Mesothelial cell of epicardium (in vitro differentiated cells): Measurements from ENCODE around the gene UQCRC2. TPM values are rescaled to one million over a fixed set of nuclear protein-coding genes. Genes with fewer than 3 reads are reported as not detected.
"Not testable (repeated sequence)": the region's sequence is repeated elsewhere in the genome, so short reads cannot be mapped to it uniquely, and the experiment has no call there.

Source experiments
- DNase-seq, 2 experiments: peaks; one replicate each; pipeline ENCODE4 v3.0.0; 2021; ENCODE audit warnings: low spot score in 2 of 2; ENCODE audit not compliant: unreplicated experiment in 2 of 2
- H3K27ac Mint-ChIP-seq: 2 replicates; pipeline ENCODE4 v1.8.0; 2021; ENCODE audit warnings: mixed read lengths
- H3K27me3 Mint-ChIP-seq: 2 replicates; pipeline ENCODE4 v1.8.0; 2021; ENCODE audit warnings: low read depth, mixed read lengths
- H3K36me3 Mint-ChIP-seq: 2 replicates; pipeline ENCODE4 v1.8.0; 2021; ENCODE audit warnings: mixed read lengths
- H3K4me1 Mint-ChIP-seq: 2 replicates; pipeline ENCODE4 v1.8.0; 2021; ENCODE audit warnings: mixed read lengths
- H3K4me3 Mint-ChIP-seq: 2 replicates; pipeline ENCODE4 v1.8.0; 2021; ENCODE audit warnings: mild to moderate bottlenecking, moderate library complexity, mixed read lengths
- H3K9me3 Mint-ChIP-seq: 2 replicates; pipeline ENCODE4 v1.8.0; 2021; ENCODE audit warnings: mixed read lengths
- total RNA-seq: library from RNA; stranded (reverse); gene quantifications from 3 replicates; pipeline ENCODE4 v1.2.1, GENCODE V29; 2021
- TF ChIP-seq, protein P1 (sequence below): fragments of 200-600 bp; sonication (generic); IDR thresholded peaks from one replicate; pipeline ENCODE4 v1.5.0; 2021; ENCODE audit warnings: antibody characterized with exemption; ENCODE audit not compliant: unreplicated experiment

Gene UQCRC2
- total RNA-seq, 1 donor from 2014 or later, result 199 TPM

GRCh38 chr16:22014271-22014873, 61.2 kb downstream of the UQCRC2 start:
- H3K4me1 Mint-ChIP-seq, result peaks cover 4% of the 10 kb centered on the region
- DNase-seq, result no peak

DNA sequence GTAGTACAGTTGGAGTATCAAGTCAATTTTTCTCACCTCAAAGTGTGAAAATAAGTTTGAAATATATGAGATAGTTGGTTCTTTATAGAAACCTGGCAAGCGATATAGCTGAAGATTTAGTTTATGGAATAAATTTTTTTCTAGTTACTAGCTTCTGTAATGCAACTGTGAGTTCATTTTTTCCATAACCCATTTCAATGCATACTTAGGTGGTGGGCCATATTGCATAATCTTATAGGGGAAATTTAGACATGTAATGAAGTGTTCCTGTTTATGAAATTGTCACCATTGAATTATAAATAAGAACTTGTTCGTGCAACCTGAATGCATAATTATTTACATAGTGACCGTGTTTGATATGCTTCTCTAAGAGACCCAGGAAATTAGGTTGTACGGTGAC, 63.8 kb downstream of the UQCRC2 start:
- TF ChIP-seq, protein P1, sequence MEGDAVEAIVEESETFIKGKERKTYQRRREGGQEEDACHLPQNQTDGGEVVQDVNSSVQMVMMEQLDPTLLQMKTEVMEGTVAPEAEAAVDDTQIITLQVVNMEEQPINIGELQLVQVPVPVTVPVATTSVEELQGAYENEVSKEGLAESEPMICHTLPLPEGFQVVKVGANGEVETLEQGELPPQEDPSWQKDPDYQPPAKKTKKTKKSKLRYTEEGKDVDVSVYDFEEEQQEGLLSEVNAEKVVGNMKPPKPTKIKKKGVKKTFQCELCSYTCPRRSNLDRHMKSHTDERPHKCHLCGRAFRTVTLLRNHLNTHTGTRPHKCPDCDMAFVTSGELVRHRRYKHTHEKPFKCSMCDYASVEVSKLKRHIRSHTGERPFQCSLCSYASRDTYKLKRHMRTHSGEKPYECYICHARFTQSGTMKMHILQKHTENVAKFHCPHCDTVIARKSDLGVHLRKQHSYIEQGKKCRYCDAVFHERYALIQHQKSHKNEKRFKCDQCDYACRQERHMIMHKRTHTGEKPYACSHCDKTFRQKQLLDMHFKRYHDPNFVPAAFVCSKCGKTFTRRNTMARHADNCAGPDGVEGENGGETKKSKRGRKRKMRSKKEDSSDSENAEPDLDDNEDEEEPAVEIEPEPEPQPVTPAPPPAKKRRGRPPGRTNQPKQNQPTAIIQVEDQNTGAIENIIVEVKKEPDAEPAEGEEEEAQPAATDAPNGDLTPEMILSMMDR, result no peak
- Mint-ChIP-seq H3K36me3 (no peaks in the 10 kb centered on the region), H3K27ac (no peak overlapping the region), H3K9me3 (no peaks in the 10 kb centered on the region), H3K27me3 (no peaks in the 10 kb centered on the region), H3K4me3 (no peak overlapping the region), H3K4me1 (no peaks in the 10 kb centered on the region)
- no peak for DNase-seq

More at GRCh38 chr16:22014271-22014873, 61.2 kb downstream of the UQCRC2 start:
- Mint-ChIP-seq H3K9me3 (no peaks in the 10 kb centered on the region), H3K36me3 (no peaks in the 10 kb centered on the region), H3K27ac (no peak overlapping the region), H3K4me3 (no peak overlapping the region), H3K27me3 (no peaks in the 10 kb centered on the region)
- TF ChIP-seq, protein P1, result no peak

DNA sequence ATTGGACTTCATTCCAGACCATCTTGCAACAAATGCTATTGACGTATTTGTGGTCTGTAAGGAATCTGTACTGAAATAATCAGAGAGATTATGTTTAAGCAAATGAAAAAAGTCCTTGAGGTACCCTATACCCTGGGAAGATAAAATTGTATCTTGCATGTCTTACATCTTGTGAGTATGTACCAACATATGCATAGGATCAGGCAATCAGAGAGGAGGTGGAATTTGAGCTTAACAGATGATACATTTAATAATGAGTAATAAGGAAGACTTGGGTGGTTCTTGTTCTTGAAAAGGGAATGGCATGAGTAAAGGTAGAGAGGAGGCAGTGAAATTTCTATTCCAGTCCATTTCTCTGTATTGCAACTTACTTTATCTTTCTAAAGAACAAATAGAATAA, 65.4 kb downstream of the UQCRC2 start:
- no peaks in the 10 kb centered on the region for H3K4me1 Mint-ChIP-seq
- DNase-seq, result no peak
- H3K27ac Mint-ChIP-seq, result no peak overlapping the region
- H3K27me3 Mint-ChIP-seq, result no peaks in the 10 kb centered on the region
- H3K36me3 Mint-ChIP-seq, result no peaks in the 10 kb centered on the region
- H3K9me3 Mint-ChIP-seq, result no peaks in the 10 kb centered on the region
- H3K4me3 Mint-ChIP-seq, result no peak overlapping the region
- TF ChIP-seq, protein P1, result no peak

DNA sequence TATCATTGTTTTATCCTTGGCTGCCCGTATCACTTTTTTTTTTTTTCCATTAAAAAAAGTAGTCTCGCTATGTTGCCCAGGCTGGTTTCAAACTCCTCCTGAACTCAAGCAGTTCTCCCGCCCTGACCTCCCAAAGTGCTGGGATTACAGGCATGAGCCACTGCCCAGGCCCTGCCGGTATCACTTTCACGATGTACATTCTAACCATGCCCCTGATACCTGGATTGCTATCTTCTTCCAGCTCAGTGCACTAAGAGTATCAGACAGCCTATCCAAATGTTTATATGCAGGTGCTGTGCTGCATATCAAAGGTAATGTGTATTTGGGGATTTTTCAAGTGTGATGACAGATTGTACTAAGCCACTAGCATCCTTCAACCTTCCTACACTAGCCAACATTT, 69.0 kb downstream of the UQCRC2 start:
- peaks cover 4% of the 10 kb centered on the region for H3K4me1 Mint-ChIP-seq
- DNase-seq, result no peak
- no peaks in the 10 kb centered on the region for H3K36me3 Mint-ChIP-seq
- TF ChIP-seq, protein P1, result no peak
- no peaks in the 10 kb centered on the region for H3K9me3 Mint-ChIP-seq
- H3K4me3 Mint-ChIP-seq, result no peak overlapping the region
- H3K27me3 Mint-ChIP-seq, result no peaks in the 10 kb centered on the region
- no peak overlapping the region for H3K27ac Mint-ChIP-seq

DNA sequence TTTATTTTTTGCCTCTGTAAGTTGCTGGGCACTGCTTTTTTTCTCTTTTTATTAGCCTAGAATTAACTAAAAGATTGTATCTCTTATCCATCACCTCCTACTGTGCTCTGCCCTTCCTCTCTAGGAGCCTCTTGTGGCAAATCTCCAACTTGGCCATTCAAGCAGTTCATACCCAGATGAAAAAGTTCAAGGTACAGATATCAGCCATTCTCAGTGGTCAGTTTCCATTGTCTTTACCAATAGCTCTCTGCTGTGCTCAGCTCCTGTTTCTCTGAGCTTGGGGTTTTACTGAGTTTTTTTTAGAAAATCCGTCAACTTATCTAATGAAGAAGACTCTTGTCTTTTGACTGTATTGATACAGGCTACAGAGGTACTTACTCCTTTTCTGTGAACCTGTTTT, 70.3 kb downstream of the UQCRC2 start:
- Mint-ChIP-seq H3K4me1 (peaks cover 8% of the 10 kb centered on the region), H3K9me3 (no peaks in the 10 kb centered on the region), H3K27me3 (no peaks in the 10 kb centered on the region), H3K4me3 (no peak overlapping the region), H3K27ac (no peak overlapping the region), H3K36me3 (no peaks in the 10 kb centered on the region)
- no peak for DNase-seq
- TF ChIP-seq, protein P1, result no peak

DNA sequence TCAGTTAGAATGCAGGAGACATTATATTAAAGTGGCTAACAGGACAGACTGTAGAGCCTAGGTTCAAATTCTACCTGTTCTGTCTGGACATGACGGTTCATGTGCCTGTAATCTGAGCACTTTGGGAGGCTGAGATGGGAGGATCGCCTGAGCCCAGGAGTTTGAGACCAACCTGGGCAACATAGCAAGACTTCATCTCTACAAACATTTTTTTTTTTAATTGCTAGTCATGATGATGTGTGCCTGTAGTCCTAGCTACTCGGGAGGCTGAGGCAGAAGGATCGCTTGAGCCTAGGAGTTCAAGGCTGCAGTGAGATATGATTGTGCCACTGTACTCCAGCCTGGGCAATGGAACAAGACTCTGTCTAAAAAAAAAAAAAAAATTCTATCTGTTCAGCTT, 71.6 kb downstream of the UQCRC2 start:
- DNase-seq, H3K27me3 Mint-ChIP-seq, H3K9me3 Mint-ChIP-seq, H3K27ac Mint-ChIP-seq, H3K4me1 Mint-ChIP-seq, H3K4me3 Mint-ChIP-seq, H3K36me3 Mint-ChIP-seq: not testable (repeated sequence)
